ENCODE results near the gene VMO1.

DNA sequence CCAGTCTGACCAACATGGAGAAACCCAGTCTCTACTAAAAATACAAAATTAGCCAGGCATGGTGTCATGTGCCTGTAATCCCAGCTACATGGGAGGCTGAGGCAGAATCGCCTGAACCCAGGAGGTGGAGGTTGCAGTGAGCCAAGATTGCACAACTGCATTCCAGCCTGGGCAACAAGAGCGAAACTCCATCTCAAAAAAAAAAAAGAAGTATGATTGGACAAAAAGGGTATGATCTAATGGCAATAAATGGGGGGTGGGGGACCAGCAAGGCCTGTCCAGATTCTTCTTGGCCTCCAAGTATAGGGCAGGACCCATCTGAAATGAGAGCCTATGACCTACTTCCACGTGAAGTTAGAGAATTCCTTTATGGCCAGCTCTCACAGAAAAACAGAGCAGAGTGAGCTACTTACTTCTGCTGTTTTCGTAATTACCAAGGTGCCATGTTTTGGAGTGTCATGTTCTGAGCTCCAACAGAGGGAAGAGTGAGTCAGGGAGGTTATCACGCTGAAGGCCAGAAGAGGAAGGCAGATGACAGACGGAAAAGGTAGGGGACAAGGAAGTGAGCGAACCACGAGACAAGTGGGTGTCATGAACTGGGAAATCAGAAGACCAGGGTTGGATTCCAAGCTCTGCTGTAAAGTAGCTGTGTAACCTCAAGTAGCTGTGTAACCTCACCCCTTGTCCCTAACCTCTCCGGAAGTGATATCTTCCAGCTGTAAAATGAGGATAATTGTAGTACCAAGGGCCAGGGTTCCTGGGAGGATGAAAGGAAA is 50.1 kb downstream of the VMO1 start:
- TF ChIP-seq, protein P1, sequence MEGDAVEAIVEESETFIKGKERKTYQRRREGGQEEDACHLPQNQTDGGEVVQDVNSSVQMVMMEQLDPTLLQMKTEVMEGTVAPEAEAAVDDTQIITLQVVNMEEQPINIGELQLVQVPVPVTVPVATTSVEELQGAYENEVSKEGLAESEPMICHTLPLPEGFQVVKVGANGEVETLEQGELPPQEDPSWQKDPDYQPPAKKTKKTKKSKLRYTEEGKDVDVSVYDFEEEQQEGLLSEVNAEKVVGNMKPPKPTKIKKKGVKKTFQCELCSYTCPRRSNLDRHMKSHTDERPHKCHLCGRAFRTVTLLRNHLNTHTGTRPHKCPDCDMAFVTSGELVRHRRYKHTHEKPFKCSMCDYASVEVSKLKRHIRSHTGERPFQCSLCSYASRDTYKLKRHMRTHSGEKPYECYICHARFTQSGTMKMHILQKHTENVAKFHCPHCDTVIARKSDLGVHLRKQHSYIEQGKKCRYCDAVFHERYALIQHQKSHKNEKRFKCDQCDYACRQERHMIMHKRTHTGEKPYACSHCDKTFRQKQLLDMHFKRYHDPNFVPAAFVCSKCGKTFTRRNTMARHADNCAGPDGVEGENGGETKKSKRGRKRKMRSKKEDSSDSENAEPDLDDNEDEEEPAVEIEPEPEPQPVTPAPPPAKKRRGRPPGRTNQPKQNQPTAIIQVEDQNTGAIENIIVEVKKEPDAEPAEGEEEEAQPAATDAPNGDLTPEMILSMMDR (IDR thresholded peaks at IDR 0.05; ENCODE audit: low read length): no peak
- TF ChIP-seq EZH2 (IDR thresholded peaks at IDR 0.05; ENCODE audit: borderline replicate concordance, low read length): no peak

Data from OCI-LY1 (cell line).